Epithelial cell of alveolus of lung (primary cell): ENCODE results near the gene PSMA4. TPM values are rescaled to one million over a fixed set of nuclear protein-coding genes. Genes with fewer than 3 reads are reported as not detected.

ENCODE experiments used
- total RNA-seq: library from RNA; depleted of rRNA; stranded (reverse); fragments of >200 nt; gene quantifications from 2 replicates; pipeline ENCODE4 v1.2.1, GENCODE V29; 2015

PSMA4 gene
- total RNA-seq, result 145 and 244 TPM in 2 replicates

GRCh38 chr15:78540141-78540870 lies at the start of gene PSMA4:
Gene PSMA4 (plus strand): TSS chr15:78540444. CDS start chr15:78541928, 1,484 bp downstream.

GRCh38 chr15:78506971-78507830 lies 33.0 kb upstream of the PSMA4 start, which contains the start of gene HYKK:
Gene HYKK (plus strand): TSS chr15:78507577. CDS start chr15:78513089, 5,512 bp downstream.

GRCh38 chr15:78565097-78565950 lies 25.1 kb downstream of the PSMA4 start, which contains the start of gene CHRNA5:
Gene CHRNA5 (plus strand): TSS chr15:78565520. CDS start chr15:78565720, 200 bp downstream.

Other genes with a start within 250 kb of the PSMA4 start
- 42.1 and 53.5 TPM in 2 replicates for gene SKIC8, start 240.8 kb upstream of the PSMA4 start, total RNA-seq
- gene CRABP1, start 200.1 kb upstream of the PSMA4 start, total RNA-seq, result not detected in 2 replicates
- 12.7 and 28.2 TPM in 2 replicates for gene IREB2, start 102.2 kb upstream of the PSMA4 start, total RNA-seq
- 1.8 and 9.4 TPM in 2 replicates for gene HYKK, start 32.9 kb upstream of the PSMA4 start, total RNA-seq
- 1.0 and 1.3 TPM in 2 replicates for gene CHRNA5, start 25.1 kb downstream of the PSMA4 start, total RNA-seq
- not detected in 2 replicates for gene CHRNA3, start 80.6 kb downstream of the PSMA4 start, total RNA-seq
- gene CHRNB4, start 100.8 kb downstream of the PSMA4 start, total RNA-seq, result not detected in 2 replicates